ENCODE data around the gene CHD6.

The CHD6 gene

GRCh38 chr20:41418031-41418430 lies 200.1 kb downstream of the CHD6 start:
- TF ChIP-seq CREB1 (IDR thresholded peaks at IDR 0.05; ENCODE audit: low read depth): no peak
- TF ChIP-seq TAF1 (IDR thresholded peaks at IDR 0.05; ENCODE audit: low read depth): no peak
- TF ChIP-seq YY1 (IDR thresholded peaks at IDR 0.05; ENCODE audit: low read depth): no peak
- no peak for TF ChIP-seq FOXM1 (IDR thresholded peaks at IDR 0.05; ENCODE audit: borderline replicate concordance, low read depth)
- TF ChIP-seq MAX (IDR thresholded peaks at IDR 0.05): no peak
- TF ChIP-seq NFIC (IDR thresholded peaks at IDR 0.05): no peak
- TF ChIP-seq CEBPB (IDR thresholded peaks at IDR 0.05): no peak
- no peak for TF ChIP-seq EGR1 (IDR thresholded peaks at IDR 0.05)
- TF ChIP-seq, protein P1, sequence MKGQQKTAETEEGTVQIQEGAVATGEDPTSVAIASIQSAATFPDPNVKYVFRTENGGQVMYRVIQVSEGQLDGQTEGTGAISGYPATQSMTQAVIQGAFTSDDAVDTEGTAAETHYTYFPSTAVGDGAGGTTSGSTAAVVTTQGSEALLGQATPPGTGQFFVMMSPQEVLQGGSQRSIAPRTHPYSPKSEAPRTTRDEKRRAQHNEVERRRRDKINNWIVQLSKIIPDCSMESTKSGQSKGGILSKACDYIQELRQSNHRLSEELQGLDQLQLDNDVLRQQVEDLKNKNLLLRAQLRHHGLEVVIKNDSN (IDR thresholded peaks at IDR 0.05): no peak
- TF ChIP-seq RAD21 (IDR thresholded peaks at IDR 0.05; ENCODE audit: low read depth): no peak
- TF ChIP-seq TEAD4 (IDR thresholded peaks at IDR 0.05): no peak

DNA sequence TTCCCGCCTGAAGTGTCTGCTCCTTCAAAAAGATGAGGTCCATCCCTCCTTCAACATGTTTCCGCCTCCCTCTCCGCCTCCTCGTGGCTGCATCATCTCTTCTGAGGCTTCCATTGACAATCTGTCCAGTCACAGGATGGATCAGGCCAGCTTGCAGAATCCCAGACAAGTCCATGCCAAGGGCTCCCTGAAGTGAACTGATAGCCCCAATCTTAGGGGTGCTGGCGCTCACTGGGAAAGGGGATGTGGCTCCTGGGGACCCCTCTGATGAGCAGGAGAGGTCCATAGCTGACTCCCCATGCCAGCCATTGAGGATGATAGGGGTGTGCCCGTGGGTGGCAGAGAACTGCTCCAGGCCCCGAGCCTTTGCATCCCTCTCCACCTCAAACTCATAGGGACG lies 203.0 kb downstream of the CHD6 start:
- TF ChIP-seq EGR1 (IDR thresholded peaks at IDR 0.05): no peak

DNA sequence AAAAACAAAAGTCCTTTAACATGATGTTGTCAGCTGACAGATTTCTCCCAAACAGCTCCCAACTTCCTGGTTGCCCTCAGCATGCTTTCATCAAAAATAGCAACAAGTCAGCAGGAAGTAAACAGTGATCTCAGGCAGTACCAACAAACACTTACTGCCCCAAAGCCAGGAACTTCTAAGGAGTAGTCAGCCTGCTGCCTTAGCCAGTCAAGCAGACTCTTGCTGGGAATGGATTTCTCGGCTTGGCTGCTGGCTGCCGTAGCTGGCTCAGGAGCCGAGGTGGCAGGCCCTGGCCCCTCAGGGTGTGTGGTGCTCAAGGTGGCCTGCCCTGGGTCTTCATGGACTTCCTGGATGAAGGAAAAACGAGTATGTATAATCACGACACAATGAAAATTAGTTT lies 205.0 kb downstream of the CHD6 start:
- TF ChIP-seq, protein P2, sequence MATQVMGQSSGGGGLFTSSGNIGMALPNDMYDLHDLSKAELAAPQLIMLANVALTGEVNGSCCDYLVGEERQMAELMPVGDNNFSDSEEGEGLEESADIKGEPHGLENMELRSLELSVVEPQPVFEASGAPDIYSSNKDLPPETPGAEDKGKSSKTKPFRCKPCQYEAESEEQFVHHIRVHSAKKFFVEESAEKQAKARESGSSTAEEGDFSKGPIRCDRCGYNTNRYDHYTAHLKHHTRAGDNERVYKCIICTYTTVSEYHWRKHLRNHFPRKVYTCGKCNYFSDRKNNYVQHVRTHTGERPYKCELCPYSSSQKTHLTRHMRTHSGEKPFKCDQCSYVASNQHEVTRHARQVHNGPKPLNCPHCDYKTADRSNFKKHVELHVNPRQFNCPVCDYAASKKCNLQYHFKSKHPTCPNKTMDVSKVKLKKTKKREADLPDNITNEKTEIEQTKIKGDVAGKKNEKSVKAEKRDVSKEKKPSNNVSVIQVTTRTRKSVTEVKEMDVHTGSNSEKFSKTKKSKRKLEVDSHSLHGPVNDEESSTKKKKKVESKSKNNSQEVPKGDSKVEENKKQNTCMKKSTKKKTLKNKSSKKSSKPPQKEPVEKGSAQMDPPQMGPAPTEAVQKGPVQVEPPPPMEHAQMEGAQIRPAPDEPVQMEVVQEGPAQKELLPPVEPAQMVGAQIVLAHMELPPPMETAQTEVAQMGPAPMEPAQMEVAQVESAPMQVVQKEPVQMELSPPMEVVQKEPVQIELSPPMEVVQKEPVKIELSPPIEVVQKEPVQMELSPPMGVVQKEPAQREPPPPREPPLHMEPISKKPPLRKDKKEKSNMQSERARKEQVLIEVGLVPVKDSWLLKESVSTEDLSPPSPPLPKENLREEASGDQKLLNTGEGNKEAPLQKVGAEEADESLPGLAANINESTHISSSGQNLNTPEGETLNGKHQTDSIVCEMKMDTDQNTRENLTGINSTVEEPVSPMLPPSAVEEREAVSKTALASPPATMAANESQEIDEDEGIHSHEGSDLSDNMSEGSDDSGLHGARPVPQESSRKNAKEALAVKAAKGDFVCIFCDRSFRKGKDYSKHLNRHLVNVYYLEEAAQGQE (IDR thresholded peaks at IDR 0.05; ENCODE audit: low read depth): no peak

GRCh38 chr20:41412324-41413120 lies 205.7 kb downstream of the CHD6 start:
- TF ChIP-seq RAD21 (IDR thresholded peaks at IDR 0.05; ENCODE audit: low read depth) (no peak), EGR1 (IDR thresholded peaks at IDR 0.05) (no peak), MAX (IDR thresholded peaks at IDR 0.05) (no peak), CEBPB (IDR thresholded peaks at IDR 0.05) (no peak), NFIC (IDR thresholded peaks at IDR 0.05) (no peak), TCF12 (IDR thresholded peaks at IDR 0.05; ENCODE audit: low read depth) (no peak), YY1 (IDR thresholded peaks at IDR 0.05; ENCODE audit: low read depth) (no peak), TAF1 (IDR thresholded peaks at IDR 0.05; ENCODE audit: low read depth) (no peak), EP300 (IDR thresholded peaks at IDR 0.05; ENCODE audit: borderline replicate concordance) (no peak), ZBTB7A (IDR thresholded peaks at IDR 0.05; ENCODE audit: low read depth) (no peak), TEAD4 (IDR thresholded peaks at IDR 0.05) (no peak), FOXM1 (IDR thresholded peaks at IDR 0.05; ENCODE audit: borderline replicate concordance, low read depth) (no peak), CREB1 (IDR thresholded peaks at IDR 0.05; ENCODE audit: low read depth) (no peak)
- TF ChIP-seq, protein P2 (IDR thresholded peaks at IDR 0.05; ENCODE audit: low read depth): no peak
- TF ChIP-seq, protein P1 (IDR thresholded peaks at IDR 0.05): no peak

- TF ChIP-seq, protein P1 (IDR thresholded peaks at IDR 0.05): no peak
- peak; percentile 32; the same call in 1 of the 2 replicates for TF ChIP-seq RAD21 (IDR thresholded peaks at IDR 0.05; ENCODE audit: low read depth)
Observed at GRCh38 chr20:41411391-41411847, 206.8 kb downstream of the CHD6 start.

- no peak for TF ChIP-seq TAF1 (IDR thresholded peaks at IDR 0.05; ENCODE audit: low read depth)
- no peak for TF ChIP-seq YY1 (IDR thresholded peaks at IDR 0.05; ENCODE audit: low read depth)
- TF ChIP-seq, protein P2 (IDR thresholded peaks at IDR 0.05; ENCODE audit: low read depth): no peak
- no peak for TF ChIP-seq NFIC (IDR thresholded peaks at IDR 0.05)
- no peak for TF ChIP-seq TCF12 (IDR thresholded peaks at IDR 0.05; ENCODE audit: low read depth)
- TF ChIP-seq EGR1 (IDR thresholded peaks at IDR 0.05): no peak
- no peak for TF ChIP-seq MAX (IDR thresholded peaks at IDR 0.05)
- TF ChIP-seq FOXM1 (IDR thresholded peaks at IDR 0.05; ENCODE audit: borderline replicate concordance, low read depth): no peak
- no peak for TF ChIP-seq CREB1 (IDR thresholded peaks at IDR 0.05; ENCODE audit: low read depth)
- no peak for TF ChIP-seq EP300 (IDR thresholded peaks at IDR 0.05; ENCODE audit: borderline replicate concordance)
Observed at GRCh38 chr20:41408986-41409385, 209.2 kb downstream of the CHD6 start.

All from Ishikawa (cell line).